Smooth muscle cell (in vitro differentiated cells): ENCODE measurements around the gene NRG3. TPM values are rescaled to one million over a fixed set of nuclear protein-coding genes. Genes with fewer than 3 reads are reported as not detected.

ENCODE experiments used
- DNase-seq: peaks from one replicate; lab custom pipeline; 2025; ENCODE audit not compliant: unreplicated experiment; lab: John Stamatoyannopoulos, UW
- H2AFZ ChIP-seq: fragments of 200-600 bp; sonication (generic); 2 replicates; pipeline ENCODE4 v1.6.0; 2016; ENCODE audit warnings: antibody characterized with exemption, low read depth, mild to moderate bottlenecking
- H3F3A ChIP-seq: fragments of 200-600 bp; sonication (generic); 2 replicates; pipeline ENCODE4 v1.6.0; 2017; ENCODE audit warnings: antibody characterized with exemption, low read depth
- H3K27ac ChIP-seq: fragments of 200-600 bp; sonication (generic); 2 replicates; pipeline ENCODE4 v1.5.1; 2016; ENCODE audit warnings: low read depth, mild to moderate bottlenecking
- H3K27me3 ChIP-seq: fragments of 200-600 bp; sonication (generic); 2 replicates; pipeline ENCODE4 v1.6.1; 2016; ENCODE audit warnings: low read depth, mild to moderate bottlenecking
- H3K36me3 ChIP-seq: fragments of 200-600 bp; sonication (generic); 2 replicates; pipeline ENCODE4 v1.5.1; 2016; ENCODE audit warnings: low read depth
- H3K4me1 ChIP-seq: fragments of 200-600 bp; sonication (generic); 2 replicates; pipeline ENCODE4 v1.5.1; 2016; ENCODE audit warnings: low read depth
- H3K4me2 ChIP-seq: fragments of 200-600 bp; sonication (generic); 2 replicates; pipeline ENCODE4 v1.6.0; 2016; ENCODE audit warnings: mild to moderate bottlenecking
- H3K4me3 ChIP-seq: fragments of 200-600 bp; sonication (generic); 2 replicates; pipeline ENCODE4 v1.5.1; 2016; ENCODE audit warnings: mild to moderate bottlenecking
- H3K79me2 ChIP-seq: fragments of 200-600 bp; sonication (generic); 2 replicates; pipeline ENCODE4 v1.6.0; 2016; ENCODE audit warnings: low read depth, mild to moderate bottlenecking
- H3K9ac ChIP-seq: fragments of 200-600 bp; sonication (generic); 2 replicates; pipeline ENCODE4 v1.6.0; 2016; ENCODE audit warnings: low read depth
- H3K9me3 ChIP-seq: fragments of 200-600 bp; sonication (generic); replicated peaks from 2 replicates; pipeline ENCODE4 v1.5.1; 2016; ENCODE audit warnings: low read depth
- H4K20me1 ChIP-seq: fragments of 200-600 bp; sonication (generic); 2 replicates; pipeline ENCODE4 v1.6.0; 2016; ENCODE audit warnings: low read depth
- CTCF ChIP-seq: fragments of 200-600 bp; sonication (generic); IDR thresholded peaks from 2 replicates; pipeline ENCODE4 v1.5.1; 2017; ENCODE audit warnings: borderline replicate concordance, mild to moderate bottlenecking, antibody characterized with exemption; ENCODE audit not compliant: insufficient read depth, poor library complexity, severe bottlenecking
- WGBS: methylation state at CpG from one replicate; pipeline ENCODE4 v1.1.7; 2016; ENCODE audit warnings: low lambda C conversion rate; 5-methylcytosine and 5-hydroxymethylcytosine counted together
- polyA plus RNA-seq: library from polyadenylated mRNA; unstranded; fragments of >200 nt; fragmentation: Nextera tagmentation; extraction: Ambion mirVana; gene quantifications from 2 replicates; pipeline ENCODE4 v1.2.1, GENCODE V29; 2016
- total RNA-seq: library from RNA; depleted of rRNA; stranded (reverse); fragments of >200 nt; gene quantifications from 2 replicates; pipeline ENCODE4 v1.2.3, GENCODE V29; 2014

Gene NRG3
- total and polyA plus RNA-seq, 2 experiments from 2014 or later: 4.0 to 4.8 TPM

- Histone ChIP-seq H3K27me3 (no peaks in the 10 kb centered on the region), H3K4me2 (no peak overlapping the region), H2AFZ (no peak overlapping the region), H3K4me3 (no peak overlapping the region), H3K4me1 (no peaks in the 10 kb centered on the region), H3F3A (no peaks in the 10 kb centered on the region), H3K27ac (no peak overlapping the region), H3K9me3 (no peaks in the 10 kb centered on the region), H3K79me2 (no peaks in the 10 kb centered on the region), H4K20me1 (no peaks in the 10 kb centered on the region), H3K9ac (no peak overlapping the region), H3K36me3 (no peaks in the 10 kb centered on the region)
- no peak for DNase-seq
- 85% methylated on average over 3 of the region's 3 CpGs for WGBS
- no peak for TF ChIP-seq CTCF
Observed at GRCh38 chr10:82535457-82535856, 660.5 kb downstream of the NRG3 start.

- Histone ChIP-seq H3K4me1 (no peaks in the 10 kb centered on the region), H3K4me2 (no peak overlapping the region), H4K20me1 (no peaks in the 10 kb centered on the region)
Observed at GRCh38 chr10:82536668-82537067, 661.7 kb downstream of the NRG3 start.

GRCh38 chr10:82538272-82538671 is 663.3 kb downstream of the NRG3 start:
- DNase-seq: no peak
- no peak overlapping the region for H3K9ac ChIP-seq
- no peaks in the 10 kb centered on the region for H3K4me1 ChIP-seq
- no peak overlapping the region for H2AFZ ChIP-seq
- H3K27ac ChIP-seq: no peak overlapping the region
- H3F3A ChIP-seq: no peaks in the 10 kb centered on the region
- no peaks in the 10 kb centered on the region for H4K20me1 ChIP-seq
- no peaks in the 10 kb centered on the region for H3K79me2 ChIP-seq
- no peak overlapping the region for H3K4me3 ChIP-seq
- H3K9me3 ChIP-seq: no peaks in the 10 kb centered on the region
- H3K4me2 ChIP-seq: no peak overlapping the region
- H3K27me3 ChIP-seq: no peaks in the 10 kb centered on the region
- no peaks in the 10 kb centered on the region for H3K36me3 ChIP-seq
- 93% methylated on average over 1 of the region's 1 CpG for WGBS
- TF ChIP-seq CTCF: no peak

More at GRCh38 chr10:82536668-82537067, 661.7 kb downstream of the NRG3 start:
- Histone ChIP-seq H3K79me2 (no peaks in the 10 kb centered on the region), H3K9ac (no peak overlapping the region), H3F3A (no peaks in the 10 kb centered on the region), H3K9me3 (no peaks in the 10 kb centered on the region), H3K27me3 (no peaks in the 10 kb centered on the region), H3K36me3 (no peaks in the 10 kb centered on the region), H3K4me3 (no peak overlapping the region), H2AFZ (no peak overlapping the region), H3K27ac (no peak overlapping the region)
- no peak for TF ChIP-seq CTCF
- DNase-seq: no peak

- H3K4me2 ChIP-seq: no peak overlapping the region
- H3K9me3 ChIP-seq: no peaks in the 10 kb centered on the region
- no peaks in the 10 kb centered on the region for H3K4me1 ChIP-seq
- no peaks in the 10 kb centered on the region for H4K20me1 ChIP-seq
- H3K79me2 ChIP-seq: no peaks in the 10 kb centered on the region
- H3F3A ChIP-seq: no peaks in the 10 kb centered on the region
- no peak overlapping the region for H3K9ac ChIP-seq
- H3K4me3 ChIP-seq: no peak overlapping the region
- H3K27ac ChIP-seq: no peak overlapping the region
- TF ChIP-seq CTCF: no peak
- H3K27me3 ChIP-seq: no peaks in the 10 kb centered on the region
- H3K36me3 ChIP-seq: no peaks in the 10 kb centered on the region
- WGBS: 58% methylated on average over 2 of the region's 2 CpGs
- no peak for DNase-seq
- no peak overlapping the region for H2AFZ ChIP-seq
Observed at GRCh38 chr10:82543631-82544030, 668.6 kb downstream of the NRG3 start.
